GM23338 (cell line): ENCODE measurements around the gene VSTM5.

Source experiments
- CREB1 ChIP-seq: fragments of 250-450 bp; sonication (Bioruptor Pico); IDR thresholded peaks from 2 replicates; pipeline ENCODE4 v1.5.0; 2020; ENCODE audit warnings: low read depth, mild to moderate bottlenecking, moderate library complexity
- ETS1 ChIP-seq: IDR thresholded peaks from 2 replicates; pipeline ENCODE4 v1.6.1; 2016; ENCODE audit warnings: antibody characterized with exemption
- EZH2 ChIP-seq: fragments of 200-600 bp; sonication (generic); IDR thresholded peaks from one replicate; pipeline ENCODE4 v1.8.0; 2017; ENCODE audit warnings: antibody characterized with exemption, mild to moderate bottlenecking, low read depth; ENCODE audit not compliant: unreplicated experiment
- EZH2phosphoT487 ChIP-seq: fragments of 200-600 bp; sonication (generic); IDR thresholded peaks from one replicate; pipeline ENCODE4 v1.8.1; 2018; ENCODE audit warnings: antibody characterized with exemption; ENCODE audit not compliant: unreplicated experiment
- JUNB ChIP-seq: IDR thresholded peaks from one replicate; pipeline ENCODE4 v1.6.1; 2016; ENCODE audit warnings: antibody characterized with exemption; ENCODE audit not compliant: unreplicated experiment
- NANOG ChIP-seq: IDR thresholded peaks from 2 replicates; pipeline ENCODE4 v1.6.1; 2016; ENCODE audit warnings: antibody characterized with exemption, borderline replicate concordance
- POLR2AphosphoS5 ChIP-seq: IDR thresholded peaks from 2 replicates; pipeline ENCODE4 v1.6.1; 2016; ENCODE audit warnings: antibody characterized with exemption, low read depth
- ZNF114 ChIP-seq: fragments of 250-450 bp; sonication (Bioruptor Pico); IDR thresholded peaks from 2 replicates; pipeline ENCODE4 v1.5.0; 2020; ENCODE audit warnings: mild to moderate bottlenecking, moderate library complexity
- ZNF331 ChIP-seq: fragments of 250-450 bp; sonication (Bioruptor Pico); IDR thresholded peaks from 2 replicates; pipeline ENCODE4 v1.5.0; 2020; ENCODE audit warnings: low read depth, mild to moderate bottlenecking, moderate library complexity
- TF ChIP-seq, protein P1 (sequence below), 2 experiments: fragments of 200-600 bp in 1 of 2; sonication (generic) in 1 of 2; conservative IDR thresholded peaks; 2 replicates each; pipeline versions ENCODE4 v1.5.1 to v1.6.1; 2016 to 2017; ENCODE audit warnings: antibody characterized with exemption in 2 of 2, low read depth in 2 of 2, mild to moderate bottlenecking in 2 of 2, moderate library complexity in 1 of 2
- TF ChIP-seq, protein P2 (sequence below): IDR thresholded peaks from one replicate; pipeline ENCODE4 v1.6.1; 2018; ENCODE audit warnings: antibody characterized with exemption; ENCODE audit not compliant: unreplicated experiment

DNA sequence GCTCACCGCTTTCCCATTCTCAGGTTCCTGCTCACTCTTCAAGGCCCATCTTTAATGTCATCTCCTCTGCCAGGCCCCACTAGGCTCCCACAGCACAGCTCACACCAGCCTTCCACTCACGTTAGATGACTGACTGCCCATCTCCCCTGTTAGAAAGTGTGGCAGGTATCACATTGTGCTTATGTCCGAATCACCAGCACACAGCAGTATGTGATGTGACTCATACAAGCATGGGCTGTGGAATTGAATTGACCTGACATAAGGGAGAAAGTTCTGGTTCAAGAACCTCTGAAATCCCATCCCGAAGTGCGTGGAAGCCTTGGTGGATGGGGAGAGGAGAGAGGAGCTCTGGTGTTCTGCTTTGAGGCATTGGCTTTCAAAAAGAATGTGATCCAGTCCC is 6.5 kb downstream of the VSTM5 start:
- TF ChIP-seq, protein P1, sequence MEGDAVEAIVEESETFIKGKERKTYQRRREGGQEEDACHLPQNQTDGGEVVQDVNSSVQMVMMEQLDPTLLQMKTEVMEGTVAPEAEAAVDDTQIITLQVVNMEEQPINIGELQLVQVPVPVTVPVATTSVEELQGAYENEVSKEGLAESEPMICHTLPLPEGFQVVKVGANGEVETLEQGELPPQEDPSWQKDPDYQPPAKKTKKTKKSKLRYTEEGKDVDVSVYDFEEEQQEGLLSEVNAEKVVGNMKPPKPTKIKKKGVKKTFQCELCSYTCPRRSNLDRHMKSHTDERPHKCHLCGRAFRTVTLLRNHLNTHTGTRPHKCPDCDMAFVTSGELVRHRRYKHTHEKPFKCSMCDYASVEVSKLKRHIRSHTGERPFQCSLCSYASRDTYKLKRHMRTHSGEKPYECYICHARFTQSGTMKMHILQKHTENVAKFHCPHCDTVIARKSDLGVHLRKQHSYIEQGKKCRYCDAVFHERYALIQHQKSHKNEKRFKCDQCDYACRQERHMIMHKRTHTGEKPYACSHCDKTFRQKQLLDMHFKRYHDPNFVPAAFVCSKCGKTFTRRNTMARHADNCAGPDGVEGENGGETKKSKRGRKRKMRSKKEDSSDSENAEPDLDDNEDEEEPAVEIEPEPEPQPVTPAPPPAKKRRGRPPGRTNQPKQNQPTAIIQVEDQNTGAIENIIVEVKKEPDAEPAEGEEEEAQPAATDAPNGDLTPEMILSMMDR (conservative IDR thresholded peaks at IDR 0.05; ENCODE audit: low read depth in 2 of 2): no peak
- TF ChIP-seq EZH2: no peak
- no peak for TF ChIP-seq POLR2AphosphoS5
- TF ChIP-seq EZH2phosphoT487: no peak
- TF ChIP-seq, protein P2, sequence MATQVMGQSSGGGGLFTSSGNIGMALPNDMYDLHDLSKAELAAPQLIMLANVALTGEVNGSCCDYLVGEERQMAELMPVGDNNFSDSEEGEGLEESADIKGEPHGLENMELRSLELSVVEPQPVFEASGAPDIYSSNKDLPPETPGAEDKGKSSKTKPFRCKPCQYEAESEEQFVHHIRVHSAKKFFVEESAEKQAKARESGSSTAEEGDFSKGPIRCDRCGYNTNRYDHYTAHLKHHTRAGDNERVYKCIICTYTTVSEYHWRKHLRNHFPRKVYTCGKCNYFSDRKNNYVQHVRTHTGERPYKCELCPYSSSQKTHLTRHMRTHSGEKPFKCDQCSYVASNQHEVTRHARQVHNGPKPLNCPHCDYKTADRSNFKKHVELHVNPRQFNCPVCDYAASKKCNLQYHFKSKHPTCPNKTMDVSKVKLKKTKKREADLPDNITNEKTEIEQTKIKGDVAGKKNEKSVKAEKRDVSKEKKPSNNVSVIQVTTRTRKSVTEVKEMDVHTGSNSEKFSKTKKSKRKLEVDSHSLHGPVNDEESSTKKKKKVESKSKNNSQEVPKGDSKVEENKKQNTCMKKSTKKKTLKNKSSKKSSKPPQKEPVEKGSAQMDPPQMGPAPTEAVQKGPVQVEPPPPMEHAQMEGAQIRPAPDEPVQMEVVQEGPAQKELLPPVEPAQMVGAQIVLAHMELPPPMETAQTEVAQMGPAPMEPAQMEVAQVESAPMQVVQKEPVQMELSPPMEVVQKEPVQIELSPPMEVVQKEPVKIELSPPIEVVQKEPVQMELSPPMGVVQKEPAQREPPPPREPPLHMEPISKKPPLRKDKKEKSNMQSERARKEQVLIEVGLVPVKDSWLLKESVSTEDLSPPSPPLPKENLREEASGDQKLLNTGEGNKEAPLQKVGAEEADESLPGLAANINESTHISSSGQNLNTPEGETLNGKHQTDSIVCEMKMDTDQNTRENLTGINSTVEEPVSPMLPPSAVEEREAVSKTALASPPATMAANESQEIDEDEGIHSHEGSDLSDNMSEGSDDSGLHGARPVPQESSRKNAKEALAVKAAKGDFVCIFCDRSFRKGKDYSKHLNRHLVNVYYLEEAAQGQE: no peak
- TF ChIP-seq JUNB: no peak
- no peak for TF ChIP-seq ZNF331 (CRISPR knock-in tag)
- TF ChIP-seq ZNF114 (CRISPR knock-in tag): no peak
- TF ChIP-seq ETS1: no peak
- no peak for TF ChIP-seq CREB1
- no peak for TF ChIP-seq NANOG
